WTC11 (cell line): ENCODE data around the gene ANP32D. TPM values are rescaled to one million over a fixed set of nuclear protein-coding genes. Genes with fewer than 3 reads are reported as not detected.

ENCODE experiments used
- ATAC-seq: fragments of 200-7000 bp; cut with Tn5 transposase; 2 replicates; pipeline ENCODE4 v1.10.0; 2021; ENCODE audit warnings: mild to moderate bottlenecking, moderate library complexity
- Bru-seq: library from RNA; stranded (reverse); fragments of 400-500 nt; gene quantifications from one replicate; lab custom pipeline; 2021; lab: Mats Ljungman, UMichigan
- CTCF ChIA-PET: fragments of 300-600 bp; sonication (Branson Sonifier 250); formaldehyde crosslinking; loops from one replicate; lab custom pipeline; 2021; ENCODE audit warnings: antibody characterized with exemption; lab: Charles Lee
- POLR2A ChIA-PET: fragments of 350-600 bp; sonication (Branson Sonifier 250); formaldehyde crosslinking; loops from one replicate; lab custom pipeline; 2021; ENCODE audit warnings: antibody characterized with exemption; lab: Charles Lee
- DNase-seq: peaks from one replicate; pipeline ENCODE4 v3.0.0; 2021; ENCODE audit warnings: low spot score
- H3K27ac Mint-ChIP-seq: 2 replicates; pipeline ENCODE4 v1.8.0; 2021; ENCODE audit warnings: mixed read lengths
- H3K27me3 Mint-ChIP-seq: 2 replicates; pipeline ENCODE4 v1.8.0; 2021; ENCODE audit warnings: low read depth, mild to moderate bottlenecking, moderate library complexity, mixed read lengths
- H3K36me3 Mint-ChIP-seq: 2 replicates; pipeline ENCODE4 v1.8.0; 2021; ENCODE audit warnings: mixed read lengths
- H3K4me1 Mint-ChIP-seq: 2 replicates; pipeline ENCODE4 v1.8.0; 2022; ENCODE audit warnings: mixed read lengths
- H3K4me3 Mint-ChIP-seq: 2 replicates; pipeline ENCODE4 v1.8.0; 2021; ENCODE audit warnings: mild to moderate bottlenecking, moderate library complexity, mixed read lengths
- H3K9me3 Mint-ChIP-seq: 2 replicates; pipeline ENCODE4 v1.8.0; 2021; ENCODE audit warnings: mixed read lengths
- E2F4 ChIP-seq: sonication (generic); formaldehyde crosslinking; IDR thresholded peaks from 2 replicates; pipeline ENCODE4 v1.8.1; 2022; ENCODE audit warnings: low read depth, mild to moderate bottlenecking, moderate library complexity, missing genetic modification reagents, borderline replicate concordance
- ESRRA ChIP-seq: sonication (generic); formaldehyde crosslinking; IDR thresholded peaks from 2 replicates; pipeline ENCODE4 v1.8.1; 2022; ENCODE audit warnings: mild to moderate bottlenecking, missing genetic modification reagents, borderline replicate concordance
- GTF2I ChIP-seq: fragments of 250-450 bp; sonication (Bioruptor Pico); conservative IDR thresholded peaks from 2 replicates; pipeline ENCODE4 v1.4.0; 2021; ENCODE audit warnings: mild to moderate bottlenecking
- HMGA2 ChIP-seq: fragments of 250-450 bp; sonication (Bioruptor Pico); IDR thresholded peaks from 2 replicates; pipeline ENCODE4 v1.4.0; 2021; ENCODE audit warnings: mild to moderate bottlenecking, moderate library complexity
- MAX ChIP-seq: sonication (generic); formaldehyde crosslinking; IDR thresholded peaks from 2 replicates; pipeline ENCODE4 v1.8.0; 2022; ENCODE audit warnings: mild to moderate bottlenecking, missing genetic modification reagents
- MXD4 ChIP-seq: fragments of 250-450 bp; sonication (Bioruptor Pico); IDR thresholded peaks from 2 replicates; pipeline ENCODE4 v1.8.0; 2021; ENCODE audit warnings: mild to moderate bottlenecking, moderate library complexity, borderline replicate concordance
- MYBL2 ChIP-seq: sonication (generic); formaldehyde crosslinking; IDR thresholded peaks from 2 replicates; pipeline ENCODE4 v1.8.1; 2023; ENCODE audit warnings: mild to moderate bottlenecking, moderate library complexity, missing genetic modification reagents
- PREB ChIP-seq: sonication (generic); formaldehyde crosslinking; IDR thresholded peaks from 2 replicates; pipeline ENCODE4 v1.8.1; 2022; ENCODE audit warnings: mild to moderate bottlenecking, missing genetic modification reagents, moderate library complexity, borderline replicate concordance
- RORB ChIP-seq: fragments of 250-450 bp; sonication (Bioruptor Pico); IDR thresholded peaks from 2 replicates; pipeline ENCODE4 v1.9.0; 2021; ENCODE audit warnings: mild to moderate bottlenecking
- ZNF423 ChIP-seq: fragments of 250-450 bp; sonication (Bioruptor Pico); IDR thresholded peaks from 2 replicates; pipeline ENCODE4 v2.1.2; 2022; ENCODE audit warnings: mild to moderate bottlenecking, moderate library complexity
- ZNF512 ChIP-seq: sonication (generic); formaldehyde crosslinking; IDR thresholded peaks from 2 replicates; pipeline ENCODE4 v1.8.1; 2022; ENCODE audit warnings: missing genetic modification reagents, borderline replicate concordance
- ZNF671 ChIP-seq: fragments of 250-450 bp; sonication (Bioruptor Pico); IDR thresholded peaks from 2 replicates; pipeline ENCODE4 v1.8.0; 2021; ENCODE audit warnings: mild to moderate bottlenecking
- long read RNA-seq, 3 experiments: library from RNA in 1 of 3; library from capped mRNA in 1 of 3; library from polyadenylated mRNA in 1 of 3; unstranded in 2 of 3; stranded (forward) in 1 of 3; transcript quantifications; one replicate each; pipeline ENCODE4 v2.0.0, GENCODE V29; 2021
- total RNA-seq: library from RNA; stranded (reverse); gene quantifications from 3 replicates; pipeline ENCODE4 v1.2.3, GENCODE V29; 2021
- TF ChIP-seq, protein P1 (sequence below): fragments of 250-450 bp; sonication (Bioruptor Pico); IDR thresholded peaks from 2 replicates; pipeline ENCODE4 v1.9.0; 2021; ENCODE audit warnings: mild to moderate bottlenecking, borderline replicate concordance
- TF ChIP-seq, protein P2 (sequence below): sonication (generic); formaldehyde crosslinking; IDR thresholded peaks from 2 replicates; pipeline ENCODE4 v1.8.1; 2022; ENCODE audit warnings: low read depth, missing genetic modification reagents, borderline replicate concordance
- TF ChIP-seq, protein P3 (sequence below): sonication (generic); formaldehyde crosslinking; conservative IDR thresholded peaks from 2 replicates; pipeline ENCODE4 v1.8.1; 2022; ENCODE audit warnings: mild to moderate bottlenecking, missing genetic modification reagents
- TF ChIP-seq, protein P4 (sequence below): sonication (generic); formaldehyde crosslinking; IDR thresholded peaks from 2 replicates; pipeline ENCODE4 v1.8.1; 2023; ENCODE audit warnings: mild to moderate bottlenecking, missing genetic modification reagents, moderate library complexity

The ANP32D gene
- total RNA-seq (not detected in 3 replicates), Bru-seq, nascent RNA (not detected)
- long read RNA-seq, experiment 1: 0 reads
- long read RNA-seq, experiment 2: 0 reads
- long read RNA-seq, experiment 3: 0 reads

DNA sequence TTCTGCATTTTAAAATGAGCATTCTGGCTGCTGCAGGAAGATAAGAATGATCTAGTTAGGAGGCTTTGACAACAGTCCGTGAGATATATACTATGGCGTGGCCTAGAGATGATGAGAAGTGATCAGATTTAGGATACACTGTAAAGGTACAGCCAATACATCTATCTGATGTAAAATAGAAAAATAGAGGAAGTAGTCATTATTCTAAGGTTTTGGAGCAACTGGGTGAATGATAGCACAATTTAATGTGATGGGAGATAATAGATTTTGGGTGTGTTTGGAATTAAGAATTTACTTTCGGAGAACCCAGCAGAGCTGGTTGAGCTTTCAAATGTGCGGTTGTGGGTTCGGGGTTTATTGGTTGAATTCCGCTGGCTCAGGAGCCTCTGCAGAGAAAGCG lies at the start of gene ANP32D:
Gene ANP32D (plus strand): TSS at position 301 of the 400 bp plus-strand sequence. CDS start 106 bp downstream, outside the sequence.
- H3K27ac Mint-ChIP-seq: no peak within 1 kb of the TSS
- CTCF ChIA-PET: no interaction called here

More for the DNA sequence above, at the start of gene ANP32D:
- Mint-ChIP-seq H3K36me3 (peaks cover 57% of the 10 kb centered on the region), H3K4me1 (no peaks in the 10 kb centered on the region), H3K27me3 (peaks cover 46% of the 10 kb centered on the region), H3K4me3 (no peak within 1 kb of the TSS), H3K9me3 (peaks cover 82% of the 10 kb centered on the region)
- POLR2A ChIA-PET: no interaction called here
- no peak for TF ChIP-seq MAX (CRISPR knock-in tag)
- TF ChIP-seq, protein P1, sequence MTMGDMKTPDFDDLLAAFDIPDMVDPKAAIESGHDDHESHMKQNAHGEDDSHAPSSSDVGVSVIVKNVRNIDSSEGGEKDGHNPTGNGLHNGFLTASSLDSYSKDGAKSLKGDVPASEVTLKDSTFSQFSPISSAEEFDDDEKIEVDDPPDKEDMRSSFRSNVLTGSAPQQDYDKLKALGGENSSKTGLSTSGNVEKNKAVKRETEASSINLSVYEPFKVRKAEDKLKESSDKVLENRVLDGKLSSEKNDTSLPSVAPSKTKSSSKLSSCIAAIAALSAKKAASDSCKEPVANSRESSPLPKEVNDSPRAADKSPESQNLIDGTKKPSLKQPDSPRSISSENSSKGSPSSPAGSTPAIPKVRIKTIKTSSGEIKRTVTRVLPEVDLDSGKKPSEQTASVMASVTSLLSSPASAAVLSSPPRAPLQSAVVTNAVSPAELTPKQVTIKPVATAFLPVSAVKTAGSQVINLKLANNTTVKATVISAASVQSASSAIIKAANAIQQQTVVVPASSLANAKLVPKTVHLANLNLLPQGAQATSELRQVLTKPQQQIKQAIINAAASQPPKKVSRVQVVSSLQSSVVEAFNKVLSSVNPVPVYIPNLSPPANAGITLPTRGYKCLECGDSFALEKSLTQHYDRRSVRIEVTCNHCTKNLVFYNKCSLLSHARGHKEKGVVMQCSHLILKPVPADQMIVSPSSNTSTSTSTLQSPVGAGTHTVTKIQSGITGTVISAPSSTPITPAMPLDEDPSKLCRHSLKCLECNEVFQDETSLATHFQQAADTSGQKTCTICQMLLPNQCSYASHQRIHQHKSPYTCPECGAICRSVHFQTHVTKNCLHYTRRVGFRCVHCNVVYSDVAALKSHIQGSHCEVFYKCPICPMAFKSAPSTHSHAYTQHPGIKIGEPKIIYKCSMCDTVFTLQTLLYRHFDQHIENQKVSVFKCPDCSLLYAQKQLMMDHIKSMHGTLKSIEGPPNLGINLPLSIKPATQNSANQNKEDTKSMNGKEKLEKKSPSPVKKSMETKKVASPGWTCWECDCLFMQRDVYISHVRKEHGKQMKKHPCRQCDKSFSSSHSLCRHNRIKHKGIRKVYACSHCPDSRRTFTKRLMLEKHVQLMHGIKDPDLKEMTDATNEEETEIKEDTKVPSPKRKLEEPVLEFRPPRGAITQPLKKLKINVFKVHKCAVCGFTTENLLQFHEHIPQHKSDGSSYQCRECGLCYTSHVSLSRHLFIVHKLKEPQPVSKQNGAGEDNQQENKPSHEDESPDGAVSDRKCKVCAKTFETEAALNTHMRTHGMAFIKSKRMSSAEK: no peak
- TF ChIP-seq, protein P2, sequence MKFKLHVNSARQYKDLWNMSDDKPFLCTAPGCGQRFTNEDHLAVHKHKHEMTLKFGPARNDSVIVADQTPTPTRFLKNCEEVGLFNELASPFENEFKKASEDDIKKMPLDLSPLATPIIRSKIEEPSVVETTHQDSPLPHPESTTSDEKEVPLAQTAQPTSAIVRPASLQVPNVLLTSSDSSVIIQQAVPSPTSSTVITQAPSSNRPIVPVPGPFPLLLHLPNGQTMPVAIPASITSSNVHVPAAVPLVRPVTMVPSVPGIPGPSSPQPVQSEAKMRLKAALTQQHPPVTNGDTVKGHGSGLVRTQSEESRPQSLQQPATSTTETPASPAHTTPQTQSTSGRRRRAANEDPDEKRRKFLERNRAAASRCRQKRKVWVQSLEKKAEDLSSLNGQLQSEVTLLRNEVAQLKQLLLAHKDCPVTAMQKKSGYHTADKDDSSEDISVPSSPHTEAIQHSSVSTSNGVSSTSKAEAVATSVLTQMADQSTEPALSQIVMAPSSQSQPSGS (CRISPR knock-in tag): no peak
- TF ChIP-seq PREB (CRISPR knock-in tag): no peak
- TF ChIP-seq, protein P3, sequence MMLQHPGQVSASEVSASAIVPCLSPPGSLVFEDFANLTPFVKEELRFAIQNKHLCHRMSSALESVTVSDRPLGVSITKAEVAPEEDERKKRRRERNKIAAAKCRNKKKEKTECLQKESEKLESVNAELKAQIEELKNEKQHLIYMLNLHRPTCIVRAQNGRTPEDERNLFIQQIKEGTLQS: no peak
- no peak for TF ChIP-seq HMGA2 (CRISPR knock-in tag)
- TF ChIP-seq RORB: no peak
- TF ChIP-seq ESRRA (CRISPR knock-in tag): no peak
- TF ChIP-seq, protein P4, sequence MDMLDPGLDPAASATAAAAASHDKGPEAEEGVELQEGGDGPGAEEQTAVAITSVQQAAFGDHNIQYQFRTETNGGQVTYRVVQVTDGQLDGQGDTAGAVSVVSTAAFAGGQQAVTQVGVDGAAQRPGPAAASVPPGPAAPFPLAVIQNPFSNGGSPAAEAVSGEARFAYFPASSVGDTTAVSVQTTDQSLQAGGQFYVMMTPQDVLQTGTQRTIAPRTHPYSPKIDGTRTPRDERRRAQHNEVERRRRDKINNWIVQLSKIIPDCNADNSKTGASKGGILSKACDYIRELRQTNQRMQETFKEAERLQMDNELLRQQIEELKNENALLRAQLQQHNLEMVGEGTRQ (CRISPR knock-in tag): no peak
- TF ChIP-seq ZNF671: no peak
- no peak for TF ChIP-seq MYBL2
- no peak for TF ChIP-seq E2F4
- no peak for TF ChIP-seq MXD4 (CRISPR knock-in tag)
- TF ChIP-seq ZNF512 (CRISPR knock-in tag): no peak
- TF ChIP-seq ZNF423 (CRISPR knock-in tag): no peak
- no peak for TF ChIP-seq GTF2I (CRISPR knock-in tag)
- DNase-seq (no peak), ATAC-seq (no peak)
